ENCODE measurements around the gene CHSY1.

CHSY1 gene

GRCh38 chr15:101250873-101251829 is 697 bp downstream of the CHSY1 start:
- DNase-seq, result peak in 23 of 42 donors; percentile 12 to 83 (median 51)
- intact Hi-C loops (cut with DNase I), result no loop called here

DNA sequence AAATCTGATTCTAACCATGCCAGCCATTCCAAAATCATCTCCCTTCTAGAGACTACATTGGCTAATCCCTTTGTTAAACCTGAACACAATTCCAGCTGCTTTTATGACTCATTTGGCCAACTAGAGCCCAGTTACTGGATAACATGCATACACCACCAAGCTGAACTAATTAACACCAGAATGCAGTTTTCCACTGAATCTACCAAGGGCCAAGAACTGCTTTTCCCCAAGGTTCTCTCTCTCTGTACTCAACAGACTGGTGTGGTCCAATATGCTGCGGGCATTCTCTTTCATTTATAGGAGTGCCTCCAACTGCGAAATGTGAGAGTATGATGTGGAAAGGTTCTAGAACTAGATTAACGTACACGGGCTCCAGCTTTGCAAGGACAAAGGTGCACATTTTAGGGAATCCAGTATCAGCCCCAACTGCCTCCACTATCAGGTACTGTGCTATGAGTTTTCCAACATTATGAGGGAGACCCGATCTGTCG is 1.5 kb downstream of the CHSY1 start:
- intact Hi-C loops (cut with DNase I), result no loop called here
- no peak for DNase-seq

- DNase-seq, result no peak
- intact Hi-C loops (cut with DNase I), result no loop called here
Observed at GRCh38 chr15:101248274-101248673, 3.6 kb downstream of the CHSY1 start.

DNA sequence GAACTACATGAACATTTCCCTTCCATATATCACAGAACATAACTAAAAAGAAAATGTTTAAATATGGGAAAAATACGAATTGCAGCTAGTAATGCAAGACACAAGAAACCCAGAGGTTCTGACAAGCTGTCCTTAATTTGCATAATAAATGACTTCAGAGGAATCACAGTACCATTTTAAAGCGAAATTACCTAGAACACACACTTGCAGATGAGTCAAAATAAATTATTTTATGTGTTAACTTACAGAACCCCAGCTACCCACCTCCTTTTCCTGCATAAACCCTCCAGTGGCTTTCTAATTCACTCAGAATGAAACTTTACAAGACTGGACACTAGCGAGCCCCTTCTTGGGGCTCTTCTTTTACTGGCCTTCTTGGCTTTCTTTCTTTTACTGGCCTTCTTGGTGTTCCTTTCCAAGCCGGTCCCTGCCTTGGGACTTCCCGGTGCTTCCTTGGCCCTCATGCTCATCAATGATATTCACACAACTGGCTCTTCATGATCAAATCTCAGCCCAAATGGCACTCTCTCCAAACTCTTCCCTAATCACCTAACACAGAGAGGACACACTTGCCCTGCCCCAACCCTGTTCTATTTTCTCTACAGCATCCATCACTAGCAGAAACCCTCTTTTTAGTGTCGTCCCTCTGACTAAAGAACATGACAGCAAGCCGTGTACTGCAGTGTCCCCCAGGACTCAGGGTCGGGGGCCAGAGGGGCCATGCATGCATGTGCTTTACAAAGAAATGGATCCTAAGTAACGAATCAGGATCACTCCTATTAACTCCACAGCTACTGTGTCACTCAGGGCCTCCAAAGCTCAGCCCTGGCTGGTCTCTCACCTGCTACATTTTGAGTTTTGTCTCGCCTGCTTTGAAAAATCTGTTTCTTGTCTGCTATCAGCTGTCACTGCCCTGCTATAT is 4.8 kb downstream of the CHSY1 start:
- intact Hi-C loops (cut with DNase I), result no loop called here
- DNase-seq, result no peak

DNA sequence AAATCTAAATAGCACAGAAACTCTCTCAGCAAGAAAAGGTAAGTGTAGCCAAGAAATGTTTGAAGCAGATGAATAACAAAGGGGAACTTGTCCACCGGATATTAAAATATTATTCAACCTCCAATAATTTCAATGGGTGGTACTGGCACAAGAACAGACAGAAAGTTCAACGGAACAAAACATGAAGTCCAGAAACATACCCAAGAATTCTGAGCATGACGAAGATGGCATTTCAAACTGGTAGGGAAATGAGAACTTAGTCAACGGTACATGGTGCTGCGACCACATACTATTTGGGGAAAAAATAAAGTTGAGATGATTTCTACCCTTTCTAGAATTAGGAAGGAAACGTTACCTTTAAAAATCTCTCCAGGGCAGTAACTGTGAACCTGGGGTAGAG is 5.5 kb downstream of the CHSY1 start:
- intact Hi-C loops (cut with DNase I), result no loop called here
- no peak for DNase-seq

GRCh38 chr15:101244889-101245668 is 6.8 kb downstream of the CHSY1 start:
- DNase-seq, result peak in 13 of 42 donors; percentile 14 to 77 (median 40)
- intact Hi-C loops (cut with DNase I), result no loop called here

- no peak for DNase-seq
- intact Hi-C loops (cut with DNase I), result no loop called here
Observed at GRCh38 chr15:101244036-101244781, 7.6 kb downstream of the CHSY1 start.

- no peak for DNase-seq
- intact Hi-C loops (cut with DNase I), result no loop called here
Observed at GRCh38 chr15:101243420-101243819, 8.4 kb downstream of the CHSY1 start.

DNA sequence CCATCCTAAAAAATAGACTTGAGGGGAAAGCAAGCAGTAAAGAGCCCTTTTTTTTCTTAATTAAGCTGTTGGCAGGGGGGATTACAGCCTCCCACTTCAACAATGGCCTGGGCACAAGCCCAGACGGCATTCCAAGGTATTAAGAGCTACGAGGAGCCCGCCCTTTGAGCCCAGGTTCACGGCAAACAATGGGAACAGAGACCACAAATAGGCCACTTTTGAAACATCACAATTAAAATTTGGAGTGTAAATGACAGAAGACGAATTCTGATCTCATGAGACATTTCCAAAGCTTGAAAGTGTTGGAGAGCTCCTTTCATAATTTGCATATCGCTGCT is 8.9 kb downstream of the CHSY1 start:
- no peak for DNase-seq
- intact Hi-C loops (cut with DNase I), result no loop called here

DNA sequence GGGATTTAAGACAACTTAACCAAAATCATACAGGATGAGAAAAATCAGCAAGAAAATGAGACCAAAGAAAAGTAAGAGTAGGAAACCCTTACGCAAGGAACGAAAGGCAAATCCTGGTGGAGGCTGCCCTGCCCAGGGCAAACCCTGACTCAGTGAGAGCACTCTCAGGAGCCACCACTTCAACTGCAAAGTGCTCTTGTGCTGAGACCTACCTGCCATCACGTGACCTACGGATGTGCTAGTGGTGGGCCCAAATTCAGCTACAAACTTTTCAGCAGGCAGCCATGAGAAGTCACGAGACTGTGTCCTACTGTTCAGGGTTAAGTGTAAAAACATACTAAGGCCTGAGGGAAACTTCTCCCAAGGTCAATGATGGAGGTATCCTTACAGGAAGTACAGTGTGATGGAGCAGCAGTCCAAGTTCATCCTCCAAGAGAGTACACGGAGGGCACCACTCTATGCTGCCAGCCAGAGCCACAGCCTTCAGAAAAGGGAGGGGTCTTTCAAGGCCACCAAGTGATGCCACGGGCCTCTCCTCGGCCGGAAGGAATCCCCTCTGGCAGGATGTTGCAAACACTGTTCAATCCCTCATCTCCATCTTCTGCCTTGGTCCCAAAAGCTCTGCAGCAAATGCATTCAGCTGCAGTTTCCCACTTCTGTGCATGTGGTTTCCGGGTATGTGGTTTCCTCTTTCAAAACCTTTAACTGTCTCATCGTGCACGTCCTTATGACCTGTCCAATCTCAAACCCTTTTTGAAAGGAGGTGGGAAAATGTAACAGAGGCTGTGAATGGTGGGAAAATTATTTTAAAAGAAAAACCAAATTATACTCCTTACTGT is 9.5 kb downstream of the CHSY1 start:
- intact Hi-C loops (cut with DNase I), result no loop called here
- peak in 2 of 42 donors; percentile 23 to 50 for DNase-seq

GRCh38 chr15:101240358-101240757 is 11.5 kb downstream of the CHSY1 start:
- DNase-seq, result no peak
- intact Hi-C loops (cut with DNase I), result no loop called here

- intact Hi-C loops (cut with DNase I), result no loop called here
- no peak for DNase-seq
Observed at GRCh38 chr15:101239724-101240136, 12.1 kb downstream of the CHSY1 start.

- intact Hi-C loops (cut with DNase I), result no loop called here
- peak in 1 of 42 donors; percentile 9 for DNase-seq
Observed at GRCh38 chr15:101237251-101237650, 14.6 kb downstream of the CHSY1 start.

DNA sequence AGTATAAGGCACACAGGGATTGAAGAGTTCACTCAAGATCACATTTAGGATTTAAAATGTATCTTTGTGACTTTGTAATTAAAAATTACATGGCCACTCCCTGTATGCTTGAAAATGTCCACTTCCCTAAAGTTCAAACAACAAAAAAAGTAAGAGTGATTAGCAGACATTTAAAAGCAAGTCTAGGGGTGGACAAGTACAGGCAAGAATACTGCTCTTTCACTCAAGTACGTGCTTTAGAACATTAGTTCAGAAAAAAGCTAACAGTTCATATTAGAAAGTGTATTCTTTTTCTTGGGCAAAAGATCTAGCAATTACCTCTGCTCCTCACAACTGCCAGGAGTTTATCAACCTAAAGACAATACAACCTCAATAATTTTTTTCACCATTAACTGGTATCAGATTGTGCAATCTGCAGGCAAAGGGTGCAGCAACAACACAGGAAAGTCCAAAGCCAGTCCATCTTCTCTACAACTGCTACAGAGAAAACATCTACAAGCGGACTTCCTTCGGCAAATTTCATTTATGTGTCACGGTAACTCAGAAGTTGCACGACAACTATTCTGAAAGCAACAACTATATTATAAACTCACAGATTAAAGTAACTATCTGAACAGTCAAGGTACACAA is 18.1 kb downstream of the CHSY1 start:
- intact Hi-C loops (cut with DNase I), result no loop called here
- DNase-seq, result no peak

GRCh38 chr15:101232677-101233076 is 19.2 kb downstream of the CHSY1 start:
- peak in 3 of 42 donors; percentile 8 to 43 (median 14) for DNase-seq
- intact Hi-C loops (cut with DNase I), result no loop called here

DNA sequence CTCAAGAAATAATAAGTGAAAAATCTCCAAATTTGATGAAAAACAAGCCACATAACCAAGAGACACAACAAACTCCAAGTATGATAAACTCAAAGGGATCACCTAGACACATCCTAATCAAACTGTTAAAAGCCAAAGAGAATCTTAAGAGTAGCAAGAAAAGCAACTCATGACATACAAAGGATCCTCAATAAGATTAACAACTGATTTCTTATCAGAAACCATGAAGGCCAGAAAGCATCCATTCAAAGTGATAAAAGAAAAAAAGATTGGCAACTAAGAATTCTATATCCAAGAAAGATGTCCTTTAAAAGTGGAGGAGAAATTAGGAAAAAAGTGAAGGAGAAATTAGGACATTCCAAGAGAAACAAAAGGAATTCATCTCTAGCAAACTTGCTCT is 23.5 kb downstream of the CHSY1 start:
- intact Hi-C loops (cut with DNase I), result no loop called here

DNA sequence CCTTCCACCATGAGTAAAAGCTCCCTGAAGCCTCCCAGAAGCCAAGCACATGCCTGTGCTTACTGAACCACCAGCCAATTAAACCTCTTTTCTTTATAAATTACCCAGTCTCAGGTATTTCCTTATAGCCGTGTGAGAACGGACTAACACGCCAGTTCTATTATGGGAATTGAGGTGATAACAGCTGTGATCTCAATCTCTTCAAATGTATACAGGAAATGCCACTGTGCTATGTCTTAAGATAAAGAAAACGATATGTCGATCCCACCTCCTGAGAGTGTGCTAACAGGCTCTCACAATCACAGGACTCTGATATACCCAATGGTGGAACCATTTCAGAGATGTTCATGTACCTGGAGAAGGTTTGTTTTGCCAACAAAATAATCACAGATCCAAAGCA is 26.2 kb downstream of the CHSY1 start:
- intact Hi-C loops (cut with DNase I), result no loop called here
- no peak for DNase-seq

More for the DNA sequence above, 23.5 kb downstream of the CHSY1 start:
- no peak for DNase-seq
